NB4 (cell line): ENCODE results near the gene MED15.

ENCODE experiments used
- DNase-seq: peaks from one replicate; pipeline ENCODE4 v3.0.0; 2010; ENCODE audit warnings: low read depth
- H3K4me3 ChIP-seq: one replicate; pipeline ENCODE4 v1.5.1; 2011; ENCODE audit warnings: mild to moderate bottlenecking, low read depth, low read length, moderate library complexity
- CTCF ChIP-seq: IDR thresholded peaks from one replicate; pipeline ENCODE4 v1.5.1; 2012; ENCODE audit warnings: low read depth, low read length
- MYC ChIP-seq: IDR thresholded peaks from 2 replicates; pipeline ENCODE4 v1.6.1; 2011; ENCODE audit warnings: low read depth, low read length
- POLR2A ChIP-seq: IDR thresholded peaks from 2 replicates; pipeline ENCODE4 v1.6.1; 2011; ENCODE audit warnings: mild to moderate bottlenecking; ENCODE audit not compliant: insufficient read length; ENCODE audit errors: extremely low read depth
- TF ChIP-seq, protein P1 (sequence below): IDR thresholded peaks from 2 replicates; pipeline ENCODE4 v1.6.1; 2011; ENCODE audit warnings: low read depth, low read length

Gene MED15

GRCh38 chr22:20517841-20518592 is 10.6 kb downstream of the MED15 start:
- no peak for DNase-seq
- H3K4me3 ChIP-seq, result no peak overlapping the region
- TF ChIP-seq MYC (no peak), POLR2A (no peak), CTCF (no peak)
- TF ChIP-seq, protein P1, sequence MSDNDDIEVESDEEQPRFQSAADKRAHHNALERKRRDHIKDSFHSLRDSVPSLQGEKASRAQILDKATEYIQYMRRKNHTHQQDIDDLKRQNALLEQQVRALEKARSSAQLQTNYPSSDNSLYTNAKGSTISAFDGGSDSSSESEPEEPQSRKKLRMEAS, result no peak

DNA sequence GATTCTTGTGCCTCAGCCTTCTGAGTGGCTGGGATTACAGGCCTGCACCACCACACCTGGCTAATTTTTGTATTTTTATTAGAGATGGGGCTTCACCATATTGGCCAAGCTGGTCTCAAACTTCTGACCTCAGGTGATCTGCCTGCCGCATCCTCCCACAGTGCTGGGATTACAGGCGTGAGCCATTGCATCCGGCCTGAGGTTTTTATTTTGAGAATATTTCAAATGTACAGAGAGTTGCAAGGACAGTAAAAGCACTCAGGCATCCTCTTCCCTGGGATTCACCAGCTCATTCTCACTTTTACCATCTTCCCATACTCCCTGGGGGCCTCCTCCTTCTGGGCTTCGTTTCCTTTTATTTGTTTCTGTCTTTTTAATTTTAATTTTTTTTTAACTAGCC is 12.1 kb downstream of the MED15 start:
- H3K4me3 ChIP-seq, result no peak overlapping the region
- no peak for DNase-seq
- no peak for TF ChIP-seq CTCF
- no peak for TF ChIP-seq MYC
- no peak for TF ChIP-seq POLR2A
- TF ChIP-seq, protein P1, result no peak

DNA sequence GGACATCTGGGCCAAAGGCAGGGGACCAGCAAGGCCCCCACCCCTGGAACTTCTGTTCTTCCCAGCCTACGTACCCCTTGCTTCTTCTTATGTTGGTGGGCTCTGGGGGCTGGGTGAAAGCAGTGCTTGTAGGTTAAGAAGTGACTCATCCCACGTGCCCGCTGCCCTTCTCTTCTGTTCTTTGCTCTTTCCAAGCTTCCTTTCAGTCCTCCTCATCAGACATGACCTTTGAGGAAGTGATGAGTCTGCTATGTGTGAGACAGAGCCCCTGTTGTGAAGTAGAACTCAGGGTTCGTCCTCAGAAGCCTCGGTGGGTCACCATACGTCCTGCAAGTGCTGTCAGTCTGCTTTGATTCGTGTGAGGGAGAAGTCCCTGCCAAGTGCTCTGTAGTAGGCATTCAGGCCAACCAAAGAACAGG is 12.7 kb downstream of the MED15 start:
- TF ChIP-seq MYC, result no peak
- no peak overlapping the region for H3K4me3 ChIP-seq
- DNase-seq, result no peak

- H3K4me3 ChIP-seq, result no peak overlapping the region
- TF ChIP-seq POLR2A, result no peak
- TF ChIP-seq CTCF, result no peak
- TF ChIP-seq, protein P1, result no peak
- no peak for TF ChIP-seq MYC
- no peak for DNase-seq
Measured at GRCh38 chr22:20522134-20523004, 15.0 kb downstream of the MED15 start.

DNA sequence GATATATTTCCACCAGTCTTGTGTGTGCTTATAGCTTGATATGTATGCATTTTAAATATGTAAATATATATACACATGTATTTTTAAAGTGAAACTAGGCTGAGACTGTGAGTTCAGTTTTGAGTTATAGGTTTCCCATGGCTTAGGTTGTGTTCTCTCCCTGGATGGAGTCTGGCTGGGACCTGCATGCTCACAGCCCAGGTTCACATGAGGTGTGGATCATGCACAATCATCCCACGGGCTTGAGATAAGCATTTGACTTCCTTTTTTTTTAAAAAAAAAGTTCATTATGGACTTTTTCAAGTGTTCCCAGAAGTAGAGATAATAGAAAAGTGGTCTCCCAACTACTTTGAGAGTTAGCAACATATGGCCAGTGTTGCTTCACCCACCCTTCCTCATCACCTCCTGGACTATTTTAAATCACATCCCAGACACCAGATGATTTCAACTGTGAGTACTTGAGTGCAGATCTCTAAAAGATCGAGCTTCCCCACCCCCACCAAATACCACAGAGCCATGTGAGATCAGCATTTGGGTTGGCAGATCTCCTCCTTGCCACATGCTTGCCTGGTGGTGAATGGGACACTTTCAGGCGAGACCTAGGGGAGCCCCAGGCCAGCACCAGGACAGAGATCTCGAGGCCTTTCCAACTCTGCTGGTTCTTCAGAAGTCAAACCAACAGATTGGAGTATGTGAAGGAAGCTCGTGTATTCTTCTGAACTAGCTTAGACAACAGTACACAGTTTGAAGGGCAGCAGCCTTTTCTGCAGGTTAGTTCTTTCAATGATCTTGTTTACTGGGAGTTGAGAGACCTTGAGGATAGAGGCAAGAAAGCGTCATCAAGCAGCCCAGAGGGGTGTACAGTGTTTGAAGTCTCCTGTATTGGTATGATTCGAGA is 15.9 kb downstream of the MED15 start:
- DNase-seq, result peak; percentile 26
- H3K4me3 ChIP-seq, result no peak overlapping the region
- no peak for TF ChIP-seq CTCF

GRCh38 chr22:20524004-20524481 is 16.6 kb downstream of the MED15 start:
- TF ChIP-seq POLR2A (no peak), MYC (no peak), CTCF (no peak)
- TF ChIP-seq, protein P1, result no peak
- no peak for DNase-seq
- H3K4me3 ChIP-seq, result no peak overlapping the region
